ENCODE measurements around the gene CDK2AP2.
A peak's percentile ranks its signal among the peaks of the same experiment; 100 is the strongest.
"Not testable (repeated sequence)": the region's sequence is repeated elsewhere in the genome, so short reads cannot be mapped to it uniquely, and the experiment has no call there.

The CDK2AP2 gene

GRCh38 chr11:67523556-67524479, 15.9 kb upstream of the CDK2AP2 start:
- no peak for DNase-seq (ENCODE audit: low read depth)

- DNase-seq (ENCODE audit: low read depth), result no peak
Observed at GRCh38 chr11:67522844-67523555, 15.0 kb upstream of the CDK2AP2 start, which contains the start of gene CABP2. Gene CABP2, minus strand, starts transcription at chr11:67523446. Its CDS starts 120 bp downstream, at chr11:67523326.

GRCh38 chr11:67522338-67522737, 14.4 kb upstream of the CDK2AP2 start:
- no peak for DNase-seq (ENCODE audit: low read depth)

GRCh38 chr11:67521924-67522323, 14.0 kb upstream of the CDK2AP2 start:
- DNase-seq (ENCODE audit: low read depth), result no peak

GRCh38 chr11:67520856-67521824, 13.2 kb upstream of the CDK2AP2 start:
- DNase-seq (ENCODE audit: low read depth), result no peak

GRCh38 chr11:67519726-67520125, 11.8 kb upstream of the CDK2AP2 start:
- DNase-seq (ENCODE audit: low read depth), result no peak

- no peak for DNase-seq (ENCODE audit: low read depth)
Observed at GRCh38 chr11:67517784-67518552, 10.0 kb upstream of the CDK2AP2 start.

GRCh38 chr11:67516806-67517205, 8.8 kb upstream of the CDK2AP2 start:
- no peak for DNase-seq (ENCODE audit: low read depth)

GRCh38 chr11:67514116-67514515, 6.2 kb upstream of the CDK2AP2 start:
- DNase-seq (ENCODE audit: low read depth), result no peak

- not testable (repeated sequence) for DNase-seq (ENCODE audit: low read depth)
Observed at GRCh38 chr11:67511558-67511957, 3.6 kb upstream of the CDK2AP2 start.

- DNase-seq (ENCODE audit: low read depth), result no peak
Observed at GRCh38 chr11:67510023-67510345, 2.0 kb upstream of the CDK2AP2 start.

GRCh38 chr11:67508486-67509121, 642 bp upstream of the CDK2AP2 start:
- peak; percentile 100 for DNase-seq (ENCODE audit: low read depth)

- no peak for DNase-seq (ENCODE audit: low read depth)
Observed at GRCh38 chr11:67507242-67507863, 609 bp downstream of the CDK2AP2 start.

- no peak for DNase-seq (ENCODE audit: low read depth)
Observed at GRCh38 chr11:67506426-67507051, 1.4 kb downstream of the CDK2AP2 start.

- DNase-seq (ENCODE audit: low read depth), result peak; percentile 80
Observed at GRCh38 chr11:67505605-67506396, 2.2 kb downstream of the CDK2AP2 start.

GRCh38 chr11:67504950-67505581, 2.9 kb downstream of the CDK2AP2 start, which contains the start of gene PITPNM1:
Gene PITPNM1, minus strand, starts transcription at chr11:67505363. Its CDS starts 1,183 bp downstream, at chr11:67504180.
- DNase-seq (ENCODE audit: low read depth), result peak; percentile 59

- DNase-seq (ENCODE audit: low read depth), result no peak
Observed at GRCh38 chr11:67504005-67504949, 3.7 kb downstream of the CDK2AP2 start.

Measured in stimulated activated CD8-positive, alpha-beta memory T cell treated with anti-CD3 and anti-CD28 coated beads, Interleukin-12 subunit alpha, Interleukin-12 subunit beta, amount 100 ng/mL, for 1 hour (primary cell).